Prostate gland (tissue), 2 donors: ENCODE measurements around the gene SAMD8.

ENCODE experiments used
- CTCF ChIP-seq, 4 experiments: fragments of 200-600 bp in 2 of 4; fragments of 450-650 bp in 2 of 4; sonication (generic) in 2 of 4; IDR thresholded peaks; 1 replicate in 3 of 4; 2 replicates in 1 of 4; pipeline ENCODE4 v1.5.1; 2016 to 2019; ENCODE audit warnings: antibody characterized with exemption in 4 of 4, mild to moderate bottlenecking in 2 of 4, moderate library complexity in 2 of 4
- POLR2AphosphoS5 ChIP-seq: sonication (generic); formaldehyde crosslinking; IDR thresholded peaks from one replicate; pipeline ENCODE4 v1.6.1; 2017; ENCODE audit warnings: antibody characterized with exemption

GRCh38 chr10:75181073-75181472, 69.6 kb downstream of the SAMD8 start:
- TF ChIP-seq CTCF (IDR thresholded peaks at IDR 0.05): no peak
- no peak for TF ChIP-seq POLR2AphosphoS5
